Lower leg skin (tissue), 3 donors: ENCODE measurements around the gene ACO2.
A peak's percentile ranks its signal among the peaks of the same experiment; 100 is the strongest.

Experiments
- POLR2A ChIP-seq, 2 donors: fragments of 450-650 bp; IDR thresholded peaks; one replicate each; pipeline ENCODE4 v1.6.1; 2016 to 2017; ENCODE audit warnings: antibody characterized with exemption in 2 of 2, mild to moderate bottlenecking in 1 of 2, moderate library complexity in 1 of 2
- TF ChIP-seq, protein P1 (sequence below), 3 donors: fragments of 450-650 bp; IDR thresholded peaks; one replicate each; pipeline ENCODE4 v1.5.1; 2016; ENCODE audit warnings: antibody characterized with exemption in 3 of 3, mild to moderate bottlenecking in 3 of 3, moderate library complexity in 2 of 3

DNA sequence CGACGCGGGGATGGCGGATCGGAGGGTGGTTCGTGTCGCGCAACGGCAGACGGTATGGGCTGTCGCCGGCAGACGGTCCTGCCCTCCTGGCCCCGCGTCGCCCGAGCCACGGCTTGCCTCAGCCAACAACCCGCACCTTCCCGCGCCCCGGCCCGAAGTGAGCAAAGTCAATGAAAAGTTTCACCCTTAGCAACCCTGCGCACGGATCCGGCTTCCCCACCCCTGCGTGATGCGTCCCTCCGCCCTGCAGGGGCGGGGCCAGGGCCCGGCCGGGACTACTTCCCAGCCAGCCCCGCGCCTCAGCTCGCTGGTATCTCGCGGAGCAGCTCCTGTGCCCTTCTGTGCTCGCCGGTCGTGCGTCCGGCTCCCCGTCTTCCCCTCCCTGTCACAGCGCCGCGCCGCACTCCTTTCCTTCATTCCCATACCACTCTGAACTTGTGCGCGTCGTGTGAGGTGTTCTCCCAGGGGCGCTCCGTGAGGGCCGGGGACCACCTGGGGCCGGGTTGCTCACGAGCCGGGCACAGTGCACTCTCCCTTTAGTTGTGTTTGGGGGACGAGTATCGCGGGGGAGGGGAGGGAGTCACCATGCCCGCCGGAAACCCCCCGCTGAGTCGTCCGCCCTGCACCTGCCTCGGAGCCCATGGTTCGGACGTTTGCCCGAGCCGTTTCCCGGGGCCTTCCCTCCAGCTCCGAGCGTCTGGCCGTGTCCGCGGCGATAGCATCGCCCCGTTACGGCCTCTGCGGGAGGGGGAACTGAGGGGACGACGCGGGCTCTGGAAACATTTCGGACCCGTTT, 22.1 kb upstream of the ACO2 start, which contains the start of gene TOB2:
- TF ChIP-seq POLR2A (IDR thresholded peaks at IDR 0.05): peak in 1 of 2 donors; percentile 86
- TF ChIP-seq, protein P1, sequence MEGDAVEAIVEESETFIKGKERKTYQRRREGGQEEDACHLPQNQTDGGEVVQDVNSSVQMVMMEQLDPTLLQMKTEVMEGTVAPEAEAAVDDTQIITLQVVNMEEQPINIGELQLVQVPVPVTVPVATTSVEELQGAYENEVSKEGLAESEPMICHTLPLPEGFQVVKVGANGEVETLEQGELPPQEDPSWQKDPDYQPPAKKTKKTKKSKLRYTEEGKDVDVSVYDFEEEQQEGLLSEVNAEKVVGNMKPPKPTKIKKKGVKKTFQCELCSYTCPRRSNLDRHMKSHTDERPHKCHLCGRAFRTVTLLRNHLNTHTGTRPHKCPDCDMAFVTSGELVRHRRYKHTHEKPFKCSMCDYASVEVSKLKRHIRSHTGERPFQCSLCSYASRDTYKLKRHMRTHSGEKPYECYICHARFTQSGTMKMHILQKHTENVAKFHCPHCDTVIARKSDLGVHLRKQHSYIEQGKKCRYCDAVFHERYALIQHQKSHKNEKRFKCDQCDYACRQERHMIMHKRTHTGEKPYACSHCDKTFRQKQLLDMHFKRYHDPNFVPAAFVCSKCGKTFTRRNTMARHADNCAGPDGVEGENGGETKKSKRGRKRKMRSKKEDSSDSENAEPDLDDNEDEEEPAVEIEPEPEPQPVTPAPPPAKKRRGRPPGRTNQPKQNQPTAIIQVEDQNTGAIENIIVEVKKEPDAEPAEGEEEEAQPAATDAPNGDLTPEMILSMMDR (IDR thresholded peaks at IDR 0.05): no peak
